GM13976 (cell line): ENCODE measurements around the gene LHPP.

Source experiments
- DNase-seq: peaks from one replicate; pipeline ENCODE4 v3.0.0; 2012; ENCODE audit warnings: low spot score
- in situ Hi-C: fragments of 300-500 bp; cut with MboI; formaldehyde crosslinking; loops from one replicate; pipeline ENCODE4 v1.12.0; 2022; ENCODE audit warnings: low sequenced_read_pairs, mixed read lengths, inconsistent platforms; ENCODE audit not compliant: unreplicated experiment
- TF ChIP-seq, protein P1 (sequence below): IDR thresholded peaks from 2 replicates; pipeline ENCODE4 v1.5.1; 2012; ENCODE audit warnings: borderline replicate concordance, mild to moderate bottlenecking; ENCODE audit not compliant: insufficient read depth; ENCODE audit errors: extremely low read depth, missing control alignments, control extremely low read depth

The LHPP gene

DNA sequence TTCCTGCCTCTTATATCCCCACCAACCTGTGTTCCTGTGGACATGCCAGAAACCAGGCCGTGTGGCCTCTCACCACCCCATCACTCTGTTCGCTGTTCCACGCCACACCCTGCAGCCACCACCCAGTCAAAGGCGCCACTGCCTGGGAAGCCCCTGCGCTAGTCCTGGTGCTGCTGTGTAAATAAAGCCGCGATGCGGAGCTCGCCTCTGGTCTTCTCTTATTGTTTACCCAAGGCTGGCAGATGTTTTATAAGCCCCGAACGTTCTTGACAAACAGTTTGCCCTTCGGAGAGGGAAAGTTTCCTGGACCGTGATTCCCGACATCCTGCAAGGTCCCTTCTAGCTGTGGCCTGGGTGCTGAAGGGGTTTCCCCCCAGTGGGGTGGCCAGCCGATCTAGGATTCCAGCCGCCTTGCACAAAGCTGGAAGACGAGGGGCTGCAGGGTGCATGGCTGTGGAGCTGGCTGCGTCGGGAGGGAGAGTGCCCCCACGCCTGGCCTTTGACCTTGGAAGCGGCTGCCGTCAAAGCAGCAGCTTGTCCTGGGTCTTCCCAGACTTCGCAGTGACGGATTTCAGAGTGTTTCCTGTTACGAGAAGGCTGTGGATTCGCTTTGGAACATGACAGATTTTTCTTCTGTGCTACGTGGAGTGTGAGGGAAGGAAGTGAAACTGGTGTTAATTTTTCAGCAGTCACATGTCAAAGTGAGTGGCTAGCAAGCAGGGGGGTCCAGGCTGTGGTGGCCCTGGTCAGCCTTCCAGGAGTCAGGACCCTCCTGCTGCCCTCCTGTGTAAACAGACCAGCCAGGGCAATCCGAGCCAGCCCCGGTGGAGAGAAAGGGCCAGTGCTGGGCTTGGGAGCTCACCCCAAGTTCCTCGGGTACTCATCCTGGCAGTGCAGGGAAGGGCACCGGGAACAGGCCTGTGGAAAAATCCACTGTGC, 61.6 kb downstream of the LHPP start:
- TF ChIP-seq, protein P1, sequence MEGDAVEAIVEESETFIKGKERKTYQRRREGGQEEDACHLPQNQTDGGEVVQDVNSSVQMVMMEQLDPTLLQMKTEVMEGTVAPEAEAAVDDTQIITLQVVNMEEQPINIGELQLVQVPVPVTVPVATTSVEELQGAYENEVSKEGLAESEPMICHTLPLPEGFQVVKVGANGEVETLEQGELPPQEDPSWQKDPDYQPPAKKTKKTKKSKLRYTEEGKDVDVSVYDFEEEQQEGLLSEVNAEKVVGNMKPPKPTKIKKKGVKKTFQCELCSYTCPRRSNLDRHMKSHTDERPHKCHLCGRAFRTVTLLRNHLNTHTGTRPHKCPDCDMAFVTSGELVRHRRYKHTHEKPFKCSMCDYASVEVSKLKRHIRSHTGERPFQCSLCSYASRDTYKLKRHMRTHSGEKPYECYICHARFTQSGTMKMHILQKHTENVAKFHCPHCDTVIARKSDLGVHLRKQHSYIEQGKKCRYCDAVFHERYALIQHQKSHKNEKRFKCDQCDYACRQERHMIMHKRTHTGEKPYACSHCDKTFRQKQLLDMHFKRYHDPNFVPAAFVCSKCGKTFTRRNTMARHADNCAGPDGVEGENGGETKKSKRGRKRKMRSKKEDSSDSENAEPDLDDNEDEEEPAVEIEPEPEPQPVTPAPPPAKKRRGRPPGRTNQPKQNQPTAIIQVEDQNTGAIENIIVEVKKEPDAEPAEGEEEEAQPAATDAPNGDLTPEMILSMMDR, result no peak
- DNase-seq, result no peak
- in situ Hi-C loops, result no loop called here

DNA sequence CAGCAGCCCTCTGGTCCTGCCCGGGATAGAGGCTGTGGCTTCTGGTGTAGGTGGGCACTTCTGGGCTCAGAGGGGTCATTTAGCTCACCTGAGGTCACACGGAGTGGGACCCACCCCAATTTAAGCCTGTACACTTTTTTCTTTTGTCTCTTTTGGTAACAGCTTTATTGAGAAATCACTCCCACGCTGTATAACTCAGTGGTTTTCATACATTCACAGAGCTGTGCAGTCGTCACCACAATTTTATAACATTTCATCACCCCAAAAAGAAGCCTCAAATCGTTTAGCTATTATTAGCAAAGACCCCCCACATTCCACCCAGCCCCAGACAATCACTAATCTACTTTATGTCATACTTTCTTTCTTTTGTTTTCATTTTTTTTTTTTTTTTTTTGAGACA, 62.3 kb downstream of the LHPP start:
- TF ChIP-seq, protein P1, result no peak
- DNase-seq, result no peak
- in situ Hi-C loops, result no loop called here

DNA sequence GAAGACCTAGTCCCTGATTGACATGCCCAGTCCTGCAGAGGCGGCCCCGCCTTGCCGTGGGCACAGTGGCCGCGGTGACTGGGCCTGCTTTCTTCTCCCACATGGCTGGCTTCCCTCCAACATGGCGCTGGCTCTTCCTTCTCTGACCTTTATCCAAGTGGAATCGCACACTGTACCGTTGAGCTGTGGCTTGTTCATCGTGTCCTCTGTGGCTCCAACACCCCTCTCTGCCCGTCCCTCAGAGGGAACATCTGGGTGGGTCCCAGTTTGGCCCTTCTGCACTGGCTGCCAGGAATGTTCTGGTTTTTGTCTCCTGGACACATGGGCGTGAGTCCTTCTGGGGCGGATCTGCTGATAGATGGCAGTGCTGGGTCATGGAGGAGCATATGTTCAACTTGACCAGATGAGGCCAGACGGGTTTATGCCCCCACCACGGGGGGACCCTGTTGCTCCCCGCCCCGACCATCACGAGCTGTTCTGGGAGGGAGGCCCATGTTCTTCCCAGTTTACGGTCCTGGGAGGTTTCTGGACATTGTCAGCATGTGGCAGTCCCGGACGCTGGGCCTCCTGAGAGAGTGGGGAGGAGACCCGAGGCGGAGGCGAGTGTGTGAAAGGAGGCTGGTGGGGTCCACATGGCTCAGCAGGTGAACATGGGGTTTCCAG, 63.5 kb downstream of the LHPP start:
- DNase-seq, result no peak
- TF ChIP-seq, protein P1, result no peak
- in situ Hi-C loops, result loop anchor here (25.0 kb wide), 1 partner anchor 312 kb away; no protein-coding TSS in a partner anchor

DNA sequence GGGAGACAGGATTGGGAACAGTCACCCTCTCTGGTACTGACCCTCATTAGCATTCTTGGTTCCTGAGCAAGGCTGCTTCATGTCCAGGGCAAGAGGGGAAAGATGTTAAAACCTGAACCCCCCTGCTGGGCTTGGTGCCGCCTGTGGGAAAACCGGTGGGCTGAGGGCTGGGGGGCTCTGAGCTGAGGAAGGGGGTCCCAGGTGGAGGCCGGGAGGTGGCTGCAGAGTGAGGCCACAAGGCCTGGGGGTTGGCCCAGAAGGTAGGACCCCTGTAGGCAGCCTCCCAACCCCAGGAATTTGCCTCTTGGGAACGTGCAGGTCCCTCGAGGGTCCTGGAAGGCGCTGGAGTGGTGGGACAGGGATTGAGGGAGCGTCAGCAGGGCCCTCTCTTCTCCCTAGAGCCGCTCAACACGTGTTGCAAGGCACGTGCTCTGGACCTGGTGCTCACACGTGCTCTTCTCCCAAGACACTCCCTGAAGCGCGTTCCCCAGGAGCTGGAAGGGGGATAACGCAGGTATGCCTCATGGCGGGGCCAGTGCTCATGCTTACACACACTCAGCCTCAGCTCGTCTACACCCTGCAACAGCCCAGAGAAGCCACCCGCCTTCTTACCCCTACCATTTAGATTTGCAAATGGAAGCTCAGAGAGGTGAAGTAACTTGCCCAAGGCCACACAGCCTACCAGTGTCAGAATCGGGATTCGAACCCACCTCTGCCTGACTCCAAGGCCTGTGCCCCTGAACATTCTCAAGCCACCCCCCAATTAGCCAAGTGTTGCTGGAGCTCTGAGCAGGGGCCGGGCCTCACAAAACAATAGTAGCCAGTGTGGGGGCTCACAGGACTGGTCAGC, 64.4 kb downstream of the LHPP start:
- in situ Hi-C loops, result loop anchor here (25.0 kb wide), 1 partner anchor 311 kb away; no protein-coding TSS in a partner anchor
- TF ChIP-seq, protein P1, result no peak
- DNase-seq, result no peak

DNA sequence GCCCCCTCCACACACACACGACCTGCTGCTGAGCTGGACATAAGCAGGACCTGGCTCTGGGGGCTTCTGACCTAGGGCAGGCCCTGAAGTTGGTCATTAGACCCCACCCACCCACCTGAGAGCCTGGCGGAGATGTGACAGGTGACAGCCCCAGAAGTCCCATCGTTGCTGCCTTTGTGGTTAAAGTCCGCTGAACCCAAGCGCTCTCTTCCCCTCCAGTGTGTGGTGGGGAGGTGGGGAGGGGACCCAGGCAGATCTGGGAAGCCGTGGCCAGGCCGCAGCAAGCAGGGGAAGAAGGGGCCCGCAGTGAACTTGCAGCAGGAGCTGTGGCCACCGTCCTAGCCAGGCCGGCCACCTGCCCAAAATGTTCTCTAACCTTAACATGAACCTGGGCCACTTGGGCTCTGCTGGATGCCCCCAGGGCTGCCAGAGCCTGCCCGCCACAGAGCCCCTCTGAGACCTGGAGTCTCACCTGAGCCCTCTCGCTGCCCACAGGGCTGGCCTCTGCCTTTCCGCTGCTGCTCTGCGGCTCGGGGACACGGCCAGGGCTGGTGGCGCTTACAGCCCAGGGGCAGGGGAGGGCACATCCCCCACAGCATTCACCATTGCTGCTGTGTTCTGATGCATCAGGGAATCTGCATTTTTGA, 65.1 kb downstream of the LHPP start:
- DNase-seq, result no peak
- in situ Hi-C loops, result loop anchor here (25.0 kb wide), 1 partner anchor 311 kb away; no protein-coding TSS in a partner anchor
- TF ChIP-seq, protein P1, result no peak

DNA sequence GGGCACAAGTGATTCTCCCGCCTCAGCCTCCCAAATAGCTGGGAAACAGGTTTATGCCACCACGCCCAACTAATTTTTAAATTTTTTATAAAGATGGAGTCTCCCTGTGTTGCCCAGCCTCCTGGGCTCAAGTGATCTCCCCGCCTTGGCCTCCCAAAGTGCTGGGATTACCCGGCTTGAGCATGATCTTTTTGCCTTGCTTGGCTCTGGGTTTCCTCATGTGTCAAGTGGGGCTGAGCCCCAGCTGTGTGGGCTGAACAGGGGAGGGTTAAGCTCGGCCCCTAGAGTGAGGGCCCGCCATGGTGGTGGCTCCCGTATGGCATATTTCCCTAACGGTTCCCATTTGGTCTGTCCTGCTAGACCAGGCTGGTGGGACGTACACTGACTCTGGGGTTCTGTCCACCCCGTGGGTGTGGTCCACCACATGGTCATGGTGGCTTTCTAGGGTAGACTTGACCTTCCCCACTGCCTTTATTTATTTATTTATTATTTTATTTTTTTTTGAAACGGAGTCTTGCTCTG, 66.3 kb downstream of the LHPP start:
- TF ChIP-seq, protein P1, result no peak
- in situ Hi-C loops, result loop anchor here (25.0 kb wide), 1 partner anchor 309 kb away; no protein-coding TSS in a partner anchor
- DNase-seq, result no peak
